ENCODE results near the gene ANTXR1. TPM values are rescaled to one million over a fixed set of nuclear protein-coding genes. Genes with fewer than 3 reads are reported as not detected.
"Not testable (repeated sequence)": the region's sequence is repeated elsewhere in the genome, so short reads cannot be mapped to it uniquely, and the experiment has no call there.

ANTXR1 gene
- total RNA-seq, 1 donor from 2014 or later: 89.9 TPM

GRCh38 chr2:69231612-69232277, 218.8 kb downstream of the ANTXR1 start:
- ATAC-seq (no peak), DNase-seq (ENCODE audit: low spot score) (no peak)
- intact Hi-C loops (cut with DNase I): no loop called here

- intact Hi-C loops (cut with DNase I); ATAC-seq; DNase-seq (ENCODE audit: low spot score): not testable (repeated sequence)
Observed at GRCh38 chr2:69235835-69236234, 222.9 kb downstream of the ANTXR1 start.

GRCh38 chr2:69237070-69237670, 224.2 kb downstream of the ANTXR1 start:
- ATAC-seq (no peak), DNase-seq (ENCODE audit: low spot score) (no peak)

GRCh38 chr2:69238449-69239031, 225.6 kb downstream of the ANTXR1 start:
- no peak for ATAC-seq
- DNase-seq (ENCODE audit: low spot score): no peak
- intact Hi-C loops (cut with DNase I): no loop called here

More at GRCh38 chr2:69237070-69237670, 224.2 kb downstream of the ANTXR1 start:
- intact Hi-C loops (cut with DNase I): no loop called here

GRCh38 chr2:69241093-69241492, 228.1 kb downstream of the ANTXR1 start:
- intact Hi-C loops (cut with DNase I): loop anchor here (5.0 kb wide), 1 partner anchor 71 kb away; no protein-coding TSS in a partner anchor
- DNase-seq (ENCODE audit: low spot score) (no peak), ATAC-seq (peak; percentile 77)

- intact Hi-C loops (cut with DNase I): loop anchor here (5.0 kb wide), 1 partner anchor 70 kb away; no protein-coding TSS in a partner anchor
- ATAC-seq (no peak), DNase-seq (ENCODE audit: low spot score) (no peak)
Observed at GRCh38 chr2:69241664-69242514, 228.9 kb downstream of the ANTXR1 start.

GRCh38 chr2:69242651-69243051, 229.7 kb downstream of the ANTXR1 start:
- intact Hi-C loops (cut with DNase I): loop anchor here (5.0 kb wide), 1 partner anchor 70 kb away; no protein-coding TSS in a partner anchor

GRCh38 chr2:69243652-69244051, 230.7 kb downstream of the ANTXR1 start:
- ATAC-seq (no peak), DNase-seq (ENCODE audit: low spot score) (no peak)
- intact Hi-C loops (cut with DNase I): loop anchor here (5.0 kb wide), 1 partner anchor 69 kb away; no protein-coding TSS in a partner anchor

More at GRCh38 chr2:69242651-69243051, 229.7 kb downstream of the ANTXR1 start:
- ATAC-seq (no peak), DNase-seq (ENCODE audit: low spot score) (no peak)

GRCh38 chr2:69244882-69245281, 231.9 kb downstream of the ANTXR1 start:
- intact Hi-C loops (cut with DNase I): loop anchor here (5.0 kb wide), 1 partner anchor 67 kb away; no protein-coding TSS in a partner anchor
- ATAC-seq (no peak), DNase-seq (ENCODE audit: low spot score) (no peak)

- no peak for ATAC-seq
- DNase-seq (ENCODE audit: low spot score): no peak
- intact Hi-C loops (cut with DNase I): no loop called here
Observed at GRCh38 chr2:69247583-69247982, 234.6 kb downstream of the ANTXR1 start.

- ATAC-seq (no peak), DNase-seq (ENCODE audit: low spot score) (no peak)
- intact Hi-C loops (cut with DNase I): no loop called here
Observed at GRCh38 chr2:69248232-69248631, 235.3 kb downstream of the ANTXR1 start.

- no peak for DNase-seq (ENCODE audit: low spot score)
- ATAC-seq: no peak
- intact Hi-C loops (cut with DNase I): no loop called here
Observed at GRCh38 chr2:69250981-69251380, 238.0 kb downstream of the ANTXR1 start.

- ATAC-seq (no peak), DNase-seq (ENCODE audit: low spot score) (no peak)
- intact Hi-C loops (cut with DNase I): no loop called here
Observed at GRCh38 chr2:69251943-69252342, 239.0 kb downstream of the ANTXR1 start.

GRCh38 chr2:69253112-69253511, 240.1 kb downstream of the ANTXR1 start:
- intact Hi-C loops (cut with DNase I): no loop called here
- DNase-seq (ENCODE audit: low spot score): no peak
- peak; percentile 15 for ATAC-seq

- DNase-seq (ENCODE audit: low spot score): no peak
- intact Hi-C loops (cut with DNase I): no loop called here
- ATAC-seq: peak; percentile 93
Observed at GRCh38 chr2:69253611-69254301, 240.8 kb downstream of the ANTXR1 start.

GRCh38 chr2:69255760-69256159, 242.8 kb downstream of the ANTXR1 start:
- intact Hi-C loops (cut with DNase I): no loop called here
- DNase-seq (ENCODE audit: low spot score): no peak
- no peak for ATAC-seq

GRCh38 chr2:69259994-69260591, 247.1 kb downstream of the ANTXR1 start:
- ATAC-seq; intact Hi-C loops (cut with DNase I); DNase-seq (ENCODE audit: low spot score): not testable (repeated sequence)

- intact Hi-C loops (cut with DNase I): no loop called here
- DNase-seq (ENCODE audit: low spot score) (no peak), ATAC-seq (no peak)
Observed at GRCh38 chr2:69260666-69261065, 247.7 kb downstream of the ANTXR1 start.

All from sciatic nerve (tissue), 2 donors.